Panc1 (cell line): Measurements from ENCODE around the gene HELB. TPM values are rescaled to one million over a fixed set of nuclear protein-coding genes. Genes with fewer than 3 reads are reported as not detected.

Experiments used
- ATAC-seq: fragments of 200-7000 bp; cut with Tn5 transposase; 2 replicates; pipeline ENCODE4 v1.9.1; 2020; ENCODE audit warnings: mild to moderate bottlenecking, moderate library complexity
- BruUV-seq: library from RNA; stranded (reverse); fragments of 400-500 nt; replicated peaks from 2 replicates; lab custom pipeline; 2021; lab: Mats Ljungman, UMichigan
- CTCF ChIA-PET: fragments of 300-600 bp; sonication (Branson Sonifier 250); formaldehyde crosslinking; loops from one replicate; lab custom pipeline; 2022; ENCODE audit warnings: antibody characterized with exemption; lab: Charles Lee
- POLR2A ChIA-PET: fragments of 300-600 bp; sonication (Branson Sonifier 250); formaldehyde crosslinking; loops from one replicate; lab custom pipeline; 2022; ENCODE audit warnings: antibody characterized with exemption; lab: Charles Lee
- DNase-seq: peaks from one replicate; pipeline ENCODE4 v3.0.0-alpha.2; 2010; ENCODE audit warnings: low read depth, low spot score
- H3K27ac ChIP-seq: 2 replicates; pipeline ENCODE4 v1.5.1; 2011; ENCODE audit warnings: mild to moderate bottlenecking, low read length, inconsistent platforms
- H3K27me3 ChIP-seq: fragments of 200-500 bp; sonication (Bioruptor generic); 2 replicates; pipeline ENCODE4 v1.6.0; 2014; ENCODE audit warnings: low read length, inconsistent platforms; ENCODE audit not compliant: control insufficient read depth, insufficient read depth
- H3K36me3 ChIP-seq: fragments of 200-500 bp; sonication (Bioruptor generic); 2 replicates; pipeline ENCODE4 v1.5.1; 2014; ENCODE audit warnings: inconsistent platforms, mild to moderate bottlenecking, low read length, moderate library complexity; ENCODE audit not compliant: control insufficient read depth, insufficient read depth
- H3K4me1 ChIP-seq: 2 replicates; pipeline ENCODE4 v1.5.1; 2011; ENCODE audit warnings: inconsistent platforms, mild to moderate bottlenecking, low read length, moderate library complexity; ENCODE audit not compliant: control insufficient read depth, insufficient read depth
- H3K4me3 ChIP-seq, 2 experiments: 2 replicates each; pipeline ENCODE4 v1.5.1; 2011 to 2012; ENCODE audit warnings: low read depth in 2 of 2, low read length in 2 of 2, mild to moderate bottlenecking in 2 of 2, inconsistent platforms in 1 of 2, moderate library complexity in 1 of 2
- H3K9me3 ChIP-seq: fragments of 200-500 bp; sonication (Bioruptor generic); 2 replicates; pipeline ENCODE4 v1.5.1; 2014; ENCODE audit warnings: low read depth, mild to moderate bottlenecking, inconsistent platforms, low read length, moderate library complexity; ENCODE audit not compliant: control insufficient read depth, insufficient read depth
- POLR2AphosphoS5 ChIP-seq: IDR thresholded peaks from 2 replicates; pipeline ENCODE4 v1.6.1; 2012; ENCODE audit warnings: mild to moderate bottlenecking, low read depth, low read length, moderate library complexity
- REST ChIP-seq, 2 experiments: IDR thresholded peaks; 2 replicates each; pipeline ENCODE4 v1.6.1; 2011 to 2012; ENCODE audit warnings: low read depth in 2 of 2, control low read depth in 1 of 2, low read length in 1 of 2, mild to moderate bottlenecking in 1 of 2, moderate library complexity in 1 of 2; ENCODE audit not compliant: insufficient read depth in 1 of 2
- SIN3A ChIP-seq: IDR thresholded peaks from 2 replicates; pipeline ENCODE4 v1.6.1; 2012; ENCODE audit warnings: low read depth, mild to moderate bottlenecking, low read length, moderate library complexity, borderline replicate concordance; ENCODE audit not compliant: insufficient read depth
- TCF7L2 ChIP-seq: IDR thresholded peaks from 2 replicates; pipeline ENCODE4 v1.6.1; 2011; ENCODE audit warnings: mild to moderate bottlenecking, low read depth, low read length, inconsistent platforms
- in situ Hi-C: cut with HindIII; loops from 2 replicates; pipeline ENCODE4 v1.10.0; 2016; ENCODE audit warnings: low sequenced_read_pairs, low pct_unique_long_range_greater_than_20kb
- intact Hi-C: fragments of 100-400 bp; cut with micrococcal nuclease; formaldehyde crosslinking; loops from one replicate; pipeline ENCODE4 v1.10.0; 2022; ENCODE audit not compliant: unreplicated experiment
- total RNA-seq: library from RNA; stranded (reverse); gene quantifications from one replicate; pipeline ENCODE4 v1.2.1, GENCODE V29; 2021; ENCODE audit not compliant: unreplicated experiment
- TF ChIP-seq, protein P1 (sequence below): fragments of 450-650 bp; IDR thresholded peaks from 2 replicates; pipeline ENCODE4 v1.5.1; 2017; ENCODE audit warnings: mild to moderate bottlenecking

The HELB gene
- total RNA-seq, 1 experiment from 2014 or later, result 4.9 TPM

GRCh38 chr12:66380769-66381535, 78.7 kb downstream of the HELB start:
- BruUV-seq, result no TSS peak
- intact Hi-C loops (no loop called here), in situ Hi-C loops (no loop called here)
- ChIA-PET POLR2A (no interaction called here), CTCF (no interaction called here)
- H3K4me3 ChIP-seq, result no peak overlapping the region
- TF ChIP-seq REST (IDR thresholded peaks at IDR 0.05; ENCODE audit: insufficient read depth in 1 of 2, low read depth in 2 of 2, low read length in 1 of 2) (no peak), TCF7L2 (no peak), SIN3A (no peak), POLR2AphosphoS5 (no peak)
- TF ChIP-seq, protein P1, sequence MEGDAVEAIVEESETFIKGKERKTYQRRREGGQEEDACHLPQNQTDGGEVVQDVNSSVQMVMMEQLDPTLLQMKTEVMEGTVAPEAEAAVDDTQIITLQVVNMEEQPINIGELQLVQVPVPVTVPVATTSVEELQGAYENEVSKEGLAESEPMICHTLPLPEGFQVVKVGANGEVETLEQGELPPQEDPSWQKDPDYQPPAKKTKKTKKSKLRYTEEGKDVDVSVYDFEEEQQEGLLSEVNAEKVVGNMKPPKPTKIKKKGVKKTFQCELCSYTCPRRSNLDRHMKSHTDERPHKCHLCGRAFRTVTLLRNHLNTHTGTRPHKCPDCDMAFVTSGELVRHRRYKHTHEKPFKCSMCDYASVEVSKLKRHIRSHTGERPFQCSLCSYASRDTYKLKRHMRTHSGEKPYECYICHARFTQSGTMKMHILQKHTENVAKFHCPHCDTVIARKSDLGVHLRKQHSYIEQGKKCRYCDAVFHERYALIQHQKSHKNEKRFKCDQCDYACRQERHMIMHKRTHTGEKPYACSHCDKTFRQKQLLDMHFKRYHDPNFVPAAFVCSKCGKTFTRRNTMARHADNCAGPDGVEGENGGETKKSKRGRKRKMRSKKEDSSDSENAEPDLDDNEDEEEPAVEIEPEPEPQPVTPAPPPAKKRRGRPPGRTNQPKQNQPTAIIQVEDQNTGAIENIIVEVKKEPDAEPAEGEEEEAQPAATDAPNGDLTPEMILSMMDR, result no peak
- no peak overlapping the region for H3K27ac ChIP-seq
- no peak for ATAC-seq
- no peak for DNase-seq
- no peaks in the 10 kb centered on the region for H3K9me3 ChIP-seq
- H3K27me3 ChIP-seq, result peaks cover 2% of the 10 kb centered on the region; the same call in 1 of the 2 replicates
- H3K36me3 ChIP-seq, result no peaks in the 10 kb centered on the region
- H3K4me1 ChIP-seq, result no peaks in the 10 kb centered on the region

DNA sequence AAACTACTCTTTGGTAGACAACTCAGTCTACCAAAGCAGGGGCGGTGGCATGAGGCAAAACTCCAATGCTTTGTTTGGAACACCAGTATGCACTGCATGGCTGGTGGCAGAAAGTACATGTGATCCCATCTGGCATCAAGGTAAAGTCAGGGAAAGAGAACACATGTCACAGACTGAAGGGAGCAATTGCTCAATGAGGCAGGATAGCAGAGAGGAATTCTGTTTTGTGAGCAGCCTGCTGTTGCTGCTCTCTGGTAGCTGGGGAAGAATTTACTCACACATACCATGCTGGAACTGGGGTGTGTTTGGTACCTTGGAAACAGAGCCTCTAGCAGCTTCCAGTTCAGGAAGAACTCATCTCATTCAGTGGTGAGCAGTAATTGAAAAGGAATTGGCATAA, 84.8 kb downstream of the HELB start:
- ATAC-seq (no peak), DNase-seq (no peak)
- no peak overlapping the region for H3K4me3 ChIP-seq
- H3K27me3 ChIP-seq, result no peaks in the 10 kb centered on the region
- no peaks in the 10 kb centered on the region; the same call in 1 of the 2 replicates for H3K9me3 ChIP-seq
- POLR2A ChIA-PET, result no interaction called here
- no peak overlapping the region for H3K27ac ChIP-seq
- H3K4me1 ChIP-seq, result no peaks in the 10 kb centered on the region
- in situ Hi-C loops, result no loop called here
- no TSS peak for BruUV-seq
- TF ChIP-seq REST (IDR thresholded peaks at IDR 0.05; ENCODE audit: insufficient read depth in 1 of 2, low read depth in 2 of 2, low read length in 1 of 2) (no peak), POLR2AphosphoS5 (no peak), SIN3A (no peak), TCF7L2 (no peak)
- TF ChIP-seq, protein P1, result no peak
- H3K36me3 ChIP-seq, result no peaks in the 10 kb centered on the region
- CTCF ChIA-PET, result no interaction called here
- intact Hi-C loops, result no loop called here
